GM12878 (cell line): Measurements from ENCODE around the gene PCDHB12.
"Not testable (repeated sequence)": the region's sequence is repeated elsewhere in the genome, so short reads cannot be mapped to it uniquely, and the experiment has no call there.

Source experiments
- CHD1 ChIP-seq: IDR thresholded peaks from 2 replicates; pipeline ENCODE4 v1.6.1; 2012; ENCODE audit warnings: low read depth, low read length, improper control_type of control experiment
- CREM ChIP-seq: IDR thresholded peaks from 2 replicates; pipeline ENCODE4 v1.6.1; 2014; ENCODE audit warnings: antibody characterized with exemption, low read depth
- EED ChIP-seq: sonication (generic); IDR thresholded peaks from 2 replicates; pipeline ENCODE4 v1.6.1; 2016; ENCODE audit warnings: antibody characterized with exemption, low read depth
- FOXM1 ChIP-seq: IDR thresholded peaks from 2 replicates; pipeline ENCODE4 v1.6.1; 2012; ENCODE audit warnings: low read depth, mild to moderate bottlenecking, inconsistent platforms, low read length, moderate library complexity
- GABPA ChIP-seq: IDR thresholded peaks from 2 replicates; pipeline ENCODE4 v1.6.1; 2014; ENCODE audit warnings: antibody characterized with exemption, low read depth, mild to moderate bottlenecking, inconsistent platforms
- JUND ChIP-seq: IDR thresholded peaks from 2 replicates; pipeline ENCODE4 v1.6.1; 2012; ENCODE audit warnings: low read depth, mild to moderate bottlenecking, low read length, improper control_type of control experiment, moderate library complexity
- NR2C2 ChIP-seq: IDR thresholded peaks from 2 replicates; pipeline ENCODE4 v1.6.1; 2011; ENCODE audit warnings: borderline replicate concordance, low read depth; ENCODE audit not compliant: control insufficient read depth, insufficient read length
- POLR2A ChIP-seq: IDR thresholded peaks from 2 replicates; pipeline ENCODE4 v1.6.1; 2011; ENCODE audit warnings: low read depth, mild to moderate bottlenecking, low read length
- TCF3 ChIP-seq: IDR thresholded peaks from 2 replicates; pipeline ENCODE4 v1.6.1; 2012; ENCODE audit warnings: low read depth, mild to moderate bottlenecking, low read length, borderline replicate concordance; ENCODE audit not compliant: insufficient read depth
- ZSCAN29 ChIP-seq: fragments of 450-650 bp; IDR thresholded peaks from 2 replicates; pipeline ENCODE4 v1.6.1; 2017; ENCODE audit warnings: mild to moderate bottlenecking, moderate library complexity
- TF ChIP-seq, protein P1 (sequence below): fragments of 450-650 bp; IDR thresholded peaks from 2 replicates; pipeline ENCODE4 v1.6.1; 2017; ENCODE audit warnings: antibody characterized with exemption, mild to moderate bottlenecking, moderate library complexity
- TF ChIP-seq, protein P2 (sequence below), 3 experiments: IDR thresholded peaks in 2 of 3; conservative IDR thresholded peaks in 1 of 3; 2 replicates each; pipeline ENCODE4 v1.5.1; 2011; ENCODE audit warnings: low read depth in 3 of 3, low read length in 3 of 3, mild to moderate bottlenecking in 3 of 3, control low read depth in 2 of 3, moderate library complexity in 2 of 3, inconsistent platforms in 1 of 3, mixed read lengths in 1 of 3; ENCODE audit not compliant: control insufficient read depth in 2 of 3, insufficient read depth in 1 of 3; ENCODE audit errors: extremely low read depth in 1 of 3

DNA sequence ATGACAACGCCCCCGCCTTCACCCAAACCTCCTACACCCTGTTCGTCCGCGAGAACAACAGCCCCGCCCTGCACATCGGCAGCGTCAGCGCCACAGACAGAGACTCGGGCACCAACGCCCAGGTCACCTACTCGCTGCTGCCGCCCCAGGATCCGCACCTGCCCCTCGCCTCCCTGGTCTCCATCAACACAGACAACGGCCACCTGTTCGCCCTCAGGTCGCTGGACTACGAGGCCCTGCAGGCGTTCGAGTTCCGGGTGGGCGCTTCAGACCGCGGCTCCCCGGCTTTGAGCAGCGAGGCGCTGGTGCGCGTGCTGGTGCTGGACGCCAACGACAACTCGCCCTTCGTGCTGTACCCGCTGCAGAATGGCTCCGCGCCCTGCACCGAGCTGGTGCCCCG, 29.1 kb upstream of the PCDHB12 start:
- TF ChIP-seq, protein P1, sequence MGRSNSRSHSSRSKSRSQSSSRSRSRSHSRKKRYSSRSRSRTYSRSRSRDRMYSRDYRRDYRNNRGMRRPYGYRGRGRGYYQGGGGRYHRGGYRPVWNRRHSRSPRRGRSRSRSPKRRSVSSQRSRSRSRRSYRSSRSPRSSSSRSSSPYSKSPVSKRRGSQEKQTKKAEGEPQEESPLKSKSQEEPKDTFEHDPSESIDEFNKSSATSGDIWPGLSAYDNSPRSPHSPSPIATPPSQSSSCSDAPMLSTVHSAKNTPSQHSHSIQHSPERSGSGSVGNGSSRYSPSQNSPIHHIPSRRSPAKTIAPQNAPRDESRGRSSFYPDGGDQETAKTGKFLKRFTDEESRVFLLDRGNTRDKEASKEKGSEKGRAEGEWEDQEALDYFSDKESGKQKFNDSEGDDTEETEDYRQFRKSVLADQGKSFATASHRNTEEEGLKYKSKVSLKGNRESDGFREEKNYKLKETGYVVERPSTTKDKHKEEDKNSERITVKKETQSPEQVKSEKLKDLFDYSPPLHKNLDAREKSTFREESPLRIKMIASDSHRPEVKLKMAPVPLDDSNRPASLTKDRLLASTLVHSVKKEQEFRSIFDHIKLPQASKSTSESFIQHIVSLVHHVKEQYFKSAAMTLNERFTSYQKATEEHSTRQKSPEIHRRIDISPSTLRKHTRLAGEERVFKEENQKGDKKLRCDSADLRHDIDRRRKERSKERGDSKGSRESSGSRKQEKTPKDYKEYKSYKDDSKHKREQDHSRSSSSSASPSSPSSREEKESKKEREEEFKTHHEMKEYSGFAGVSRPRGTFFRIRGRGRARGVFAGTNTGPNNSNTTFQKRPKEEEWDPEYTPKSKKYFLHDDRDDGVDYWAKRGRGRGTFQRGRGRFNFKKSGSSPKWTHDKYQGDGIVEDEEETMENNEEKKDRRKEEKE: not testable (repeated sequence)
- TF ChIP-seq NR2C2, EED, FOXM1, POLR2A, JUND, CHD1, CREM, GABPA, ZSCAN29, TCF3: not testable (repeated sequence)
- TF ChIP-seq, protein P2, sequence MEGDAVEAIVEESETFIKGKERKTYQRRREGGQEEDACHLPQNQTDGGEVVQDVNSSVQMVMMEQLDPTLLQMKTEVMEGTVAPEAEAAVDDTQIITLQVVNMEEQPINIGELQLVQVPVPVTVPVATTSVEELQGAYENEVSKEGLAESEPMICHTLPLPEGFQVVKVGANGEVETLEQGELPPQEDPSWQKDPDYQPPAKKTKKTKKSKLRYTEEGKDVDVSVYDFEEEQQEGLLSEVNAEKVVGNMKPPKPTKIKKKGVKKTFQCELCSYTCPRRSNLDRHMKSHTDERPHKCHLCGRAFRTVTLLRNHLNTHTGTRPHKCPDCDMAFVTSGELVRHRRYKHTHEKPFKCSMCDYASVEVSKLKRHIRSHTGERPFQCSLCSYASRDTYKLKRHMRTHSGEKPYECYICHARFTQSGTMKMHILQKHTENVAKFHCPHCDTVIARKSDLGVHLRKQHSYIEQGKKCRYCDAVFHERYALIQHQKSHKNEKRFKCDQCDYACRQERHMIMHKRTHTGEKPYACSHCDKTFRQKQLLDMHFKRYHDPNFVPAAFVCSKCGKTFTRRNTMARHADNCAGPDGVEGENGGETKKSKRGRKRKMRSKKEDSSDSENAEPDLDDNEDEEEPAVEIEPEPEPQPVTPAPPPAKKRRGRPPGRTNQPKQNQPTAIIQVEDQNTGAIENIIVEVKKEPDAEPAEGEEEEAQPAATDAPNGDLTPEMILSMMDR (IDR thresholded peaks at IDR 0.05 in 2 of 3, conservative IDR thresholded peaks at IDR 0.05 in 1 of 3; ENCODE audit: control insufficient read depth in 2 of 3, extremely low read depth in 1 of 3, insufficient read depth in 1 of 3, low read depth in 3 of 3, low read length in 3 of 3): not testable (repeated sequence)
